Smooth muscle cell (in vitro differentiated cells): Measurements from ENCODE around the gene CENPH. TPM values are rescaled to one million over a fixed set of nuclear protein-coding genes. Genes with fewer than 3 reads are reported as not detected.

Experiments used
- DNase-seq: peaks from one replicate; lab custom pipeline; 2025; ENCODE audit not compliant: unreplicated experiment; lab: John Stamatoyannopoulos, UW
- H2AFZ ChIP-seq: fragments of 200-600 bp; sonication (generic); 2 replicates; pipeline ENCODE4 v1.6.0; 2016; ENCODE audit warnings: antibody characterized with exemption, low read depth, mild to moderate bottlenecking
- H3F3A ChIP-seq: fragments of 200-600 bp; sonication (generic); 2 replicates; pipeline ENCODE4 v1.6.0; 2017; ENCODE audit warnings: antibody characterized with exemption, low read depth
- H3K27ac ChIP-seq: fragments of 200-600 bp; sonication (generic); 2 replicates; pipeline ENCODE4 v1.5.1; 2016; ENCODE audit warnings: low read depth, mild to moderate bottlenecking
- H3K27me3 ChIP-seq: fragments of 200-600 bp; sonication (generic); 2 replicates; pipeline ENCODE4 v1.6.1; 2016; ENCODE audit warnings: low read depth, mild to moderate bottlenecking
- H3K36me3 ChIP-seq: fragments of 200-600 bp; sonication (generic); 2 replicates; pipeline ENCODE4 v1.5.1; 2016; ENCODE audit warnings: low read depth
- H3K4me1 ChIP-seq: fragments of 200-600 bp; sonication (generic); 2 replicates; pipeline ENCODE4 v1.5.1; 2016; ENCODE audit warnings: low read depth
- H3K4me2 ChIP-seq: fragments of 200-600 bp; sonication (generic); 2 replicates; pipeline ENCODE4 v1.6.0; 2016; ENCODE audit warnings: mild to moderate bottlenecking
- H3K4me3 ChIP-seq: fragments of 200-600 bp; sonication (generic); 2 replicates; pipeline ENCODE4 v1.5.1; 2016; ENCODE audit warnings: mild to moderate bottlenecking
- H3K79me2 ChIP-seq: fragments of 200-600 bp; sonication (generic); 2 replicates; pipeline ENCODE4 v1.6.0; 2016; ENCODE audit warnings: low read depth, mild to moderate bottlenecking
- H3K9ac ChIP-seq: fragments of 200-600 bp; sonication (generic); 2 replicates; pipeline ENCODE4 v1.6.0; 2016; ENCODE audit warnings: low read depth
- H3K9me3 ChIP-seq: fragments of 200-600 bp; sonication (generic); replicated peaks from 2 replicates; pipeline ENCODE4 v1.5.1; 2016; ENCODE audit warnings: low read depth
- H4K20me1 ChIP-seq: fragments of 200-600 bp; sonication (generic); 2 replicates; pipeline ENCODE4 v1.6.0; 2016; ENCODE audit warnings: low read depth
- WGBS: methylation state at CpG from one replicate; pipeline ENCODE4 v1.1.7; 2016; ENCODE audit warnings: low lambda C conversion rate; 5-methylcytosine and 5-hydroxymethylcytosine counted together
- polyA plus RNA-seq: library from polyadenylated mRNA; unstranded; fragments of >200 nt; fragmentation: Nextera tagmentation; extraction: Ambion mirVana; gene quantifications from 2 replicates; pipeline ENCODE4 v1.2.1, GENCODE V29; 2016
- total RNA-seq: library from RNA; depleted of rRNA; stranded (reverse); fragments of >200 nt; gene quantifications from 2 replicates; pipeline ENCODE4 v1.2.3, GENCODE V29; 2014
- TF ChIP-seq, protein P1 (sequence below): fragments of 200-600 bp; sonication (generic); IDR thresholded peaks from 2 replicates; pipeline ENCODE4 v1.5.1; 2017; ENCODE audit warnings: borderline replicate concordance, mild to moderate bottlenecking, antibody characterized with exemption; ENCODE audit not compliant: insufficient read depth, poor library complexity, severe bottlenecking

The CENPH gene
- total and polyA plus RNA-seq, 2 experiments from 2014 or later, result 10.5 to 15.5 TPM

GRCh38 chr5:69158039-69158438 is 31.3 kb upstream of the CENPH start:
- 97% methylated on average over 3 of the region's 3 CpGs for WGBS

GRCh38 chr5:69160651-69161050 is 28.7 kb upstream of the CENPH start:
- Histone ChIP-seq H3K9me3 (no peaks in the 10 kb centered on the region), H2AFZ (no peak overlapping the region), H3K79me2 (no peaks in the 10 kb centered on the region), H3K4me2 (no peak overlapping the region), H3K27me3 (no peaks in the 10 kb centered on the region), H3K9ac (no peak overlapping the region), H3K4me3 (no peak overlapping the region), H4K20me1 (no peaks in the 10 kb centered on the region), H3K4me1 (no peaks in the 10 kb centered on the region), H3K27ac (no peak overlapping the region), H3F3A (no peaks in the 10 kb centered on the region), H3K36me3 (no peaks in the 10 kb centered on the region)
- WGBS, result 89% methylated on average over 16 of the region's 16 CpGs
- DNase-seq, result no peak
- TF ChIP-seq, protein P1, sequence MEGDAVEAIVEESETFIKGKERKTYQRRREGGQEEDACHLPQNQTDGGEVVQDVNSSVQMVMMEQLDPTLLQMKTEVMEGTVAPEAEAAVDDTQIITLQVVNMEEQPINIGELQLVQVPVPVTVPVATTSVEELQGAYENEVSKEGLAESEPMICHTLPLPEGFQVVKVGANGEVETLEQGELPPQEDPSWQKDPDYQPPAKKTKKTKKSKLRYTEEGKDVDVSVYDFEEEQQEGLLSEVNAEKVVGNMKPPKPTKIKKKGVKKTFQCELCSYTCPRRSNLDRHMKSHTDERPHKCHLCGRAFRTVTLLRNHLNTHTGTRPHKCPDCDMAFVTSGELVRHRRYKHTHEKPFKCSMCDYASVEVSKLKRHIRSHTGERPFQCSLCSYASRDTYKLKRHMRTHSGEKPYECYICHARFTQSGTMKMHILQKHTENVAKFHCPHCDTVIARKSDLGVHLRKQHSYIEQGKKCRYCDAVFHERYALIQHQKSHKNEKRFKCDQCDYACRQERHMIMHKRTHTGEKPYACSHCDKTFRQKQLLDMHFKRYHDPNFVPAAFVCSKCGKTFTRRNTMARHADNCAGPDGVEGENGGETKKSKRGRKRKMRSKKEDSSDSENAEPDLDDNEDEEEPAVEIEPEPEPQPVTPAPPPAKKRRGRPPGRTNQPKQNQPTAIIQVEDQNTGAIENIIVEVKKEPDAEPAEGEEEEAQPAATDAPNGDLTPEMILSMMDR, result no peak

More at GRCh38 chr5:69158039-69158438, 31.3 kb upstream of the CENPH start:
- TF ChIP-seq, protein P1, result no peak
- H3F3A ChIP-seq, result no peaks in the 10 kb centered on the region
- DNase-seq, result no peak
- H3K9ac ChIP-seq, result no peak overlapping the region
- no peaks in the 10 kb centered on the region for H3K36me3 ChIP-seq
- no peak overlapping the region for H3K27ac ChIP-seq
- H3K4me2 ChIP-seq, result no peak overlapping the region
- no peaks in the 10 kb centered on the region for H3K9me3 ChIP-seq
- no peak overlapping the region for H2AFZ ChIP-seq
- H3K4me1 ChIP-seq, result no peaks in the 10 kb centered on the region
- no peaks in the 10 kb centered on the region for H3K27me3 ChIP-seq
- H3K79me2 ChIP-seq, result no peaks in the 10 kb centered on the region
- H3K4me3 ChIP-seq, result no peak overlapping the region
- no peaks in the 10 kb centered on the region for H4K20me1 ChIP-seq

GRCh38 chr5:69166686-69167492 is 22.5 kb upstream of the CENPH start, which contains the start of gene CCNB1:
Gene CCNB1 (plus strand): TSS chr5:69167150. CDS start chr5:69167263, 113 bp downstream.
- TF ChIP-seq, protein P1, result no peak
- Histone ChIP-seq H3K4me1 (peaks cover 15% of the 10 kb centered on the region), H4K20me1 (no peaks in the 10 kb centered on the region), H3F3A (peaks cover 11% of the 10 kb centered on the region), H3K4me2 (peak within 1 kb of the TSS; percentile 85), H3K36me3 (no peaks in the 10 kb centered on the region), H3K79me2 (peaks cover 36% of the 10 kb centered on the region), H2AFZ (peak within 1 kb of the TSS; percentile 82), H3K27me3 (no peaks in the 10 kb centered on the region), H3K27ac (peak within 1 kb of the TSS; percentile 39), H3K9me3 (no peaks in the 10 kb centered on the region), H3K4me3 (peak within 1 kb of the TSS; percentile 66), H3K9ac (peak within 1 kb of the TSS; percentile 66)
- 2% methylated on average over 50 of the region's 50 CpGs for WGBS
- DNase-seq, result peak; percentile 89
